Activated CD8-positive, alpha-beta T cell treated with anti-CD3 and anti-CD28 coated beads for 36 hours (primary cell): ENCODE results near the gene SLCO6A1. TPM values are rescaled to one million over a fixed set of nuclear protein-coding genes. Genes with fewer than 3 reads are reported as not detected.
"Not testable (repeated sequence)": the region's sequence is repeated elsewhere in the genome, so short reads cannot be mapped to it uniquely, and the experiment has no call there.

Source experiments
- ATAC-seq: fragments of 200-7000 bp; cut with Tn5 transposase; one replicate; pipeline ENCODE4 v1.10.0; 2021; ENCODE audit warnings: mild to moderate bottlenecking, moderate library complexity
- CTCF ChIA-PET: fragments of 350-600 bp; sonication (Branson Sonifier 250); formaldehyde crosslinking; loops from one replicate; lab custom pipeline; 2021; ENCODE audit warnings: antibody characterized with exemption; lab: Charles Lee
- POLR2A ChIA-PET: fragments of 350-600 bp; sonication (Branson Sonifier 250); formaldehyde crosslinking; loops from one replicate; lab custom pipeline; 2021; ENCODE audit warnings: antibody characterized with exemption; lab: Charles Lee
- DNase-seq: peaks from one replicate; pipeline ENCODE4 v3.0.0-alpha.2; 2020
- H3K27ac Mint-ChIP-seq: one replicate; pipeline ENCODE4 v1.8.0; 2021; ENCODE audit warnings: mild to moderate bottlenecking, mixed read lengths
- H3K27me3 Mint-ChIP-seq: one replicate; pipeline ENCODE4 v1.8.0; 2021; ENCODE audit warnings: mixed read lengths
- H3K36me3 Mint-ChIP-seq: one replicate; pipeline ENCODE4 v1.8.0; 2021; ENCODE audit warnings: low read depth, mixed read lengths
- H3K4me1 Mint-ChIP-seq: one replicate; pipeline ENCODE4 v1.8.0; 2021; ENCODE audit warnings: low read depth, mixed read lengths
- H3K4me3 Mint-ChIP-seq: one replicate; pipeline ENCODE4 v1.8.0; 2021; ENCODE audit warnings: mild to moderate bottlenecking, moderate library complexity, mixed read lengths
- H3K9me3 Mint-ChIP-seq: one replicate; pipeline ENCODE4 v1.8.0; 2021; ENCODE audit warnings: mixed read lengths
- CTCF ChIP-seq: fragments of 200-600 bp; IDR thresholded peaks from one replicate; pipeline ENCODE4 v1.8.0; 2022; ENCODE audit warnings: antibody characterized with exemption, mild to moderate bottlenecking
- intact Hi-C: fragments of 100-400 bp; cut with micrococcal nuclease; formaldehyde crosslinking; loops from one replicate; pipeline ENCODE4 v1.10.0; 2022
- total RNA-seq, 2 experiments: library from RNA; stranded (reverse); gene quantifications; one replicate each; pipeline ENCODE4 v1.2.3, GENCODE V29; 2021

Gene SLCO6A1
- total RNA-seq, 2 experiments from 2014 or later = not detected

- H3K27me3 Mint-ChIP-seq = peaks cover 8% of the 10 kb centered on the region
- POLR2A ChIA-PET = no interaction called here
- CTCF ChIA-PET = interaction anchor here (1.7 kb wide), 1 partner anchor 12 kb away, joined by 3 read pairs; no protein-coding TSS in a partner anchor
- H3K27ac Mint-ChIP-seq = no peak overlapping the region
- intact Hi-C loops = no loop called here
- H3K9me3 Mint-ChIP-seq = peaks cover 6% of the 10 kb centered on the region
- TF ChIP-seq CTCF = no peak
- DNase-seq (no peak), ATAC-seq (no peak)
- no peak overlapping the region for H3K4me3 Mint-ChIP-seq
- H3K4me1 Mint-ChIP-seq = no peaks in the 10 kb centered on the region
- H3K36me3 Mint-ChIP-seq = no peaks in the 10 kb centered on the region
These were observed 24.9 kb upstream of the SLCO6A1 start for GRCh38 chr5:102523541-102524175.

GRCh38 chr5:102511666-102512065, 12.9 kb upstream of the SLCO6A1 start:
- CTCF ChIA-PET = no interaction called here
- Mint-ChIP-seq H3K4me1 (no peaks in the 10 kb centered on the region), H3K27me3 (peaks cover 2% of the 10 kb centered on the region), H3K27ac (no peak overlapping the region), H3K4me3 (no peak overlapping the region), H3K36me3 (no peaks in the 10 kb centered on the region), H3K9me3 (no peaks in the 10 kb centered on the region)
- TF ChIP-seq CTCF = no peak
- ATAC-seq = no peak
- POLR2A ChIA-PET = no interaction called here
- intact Hi-C loops = no loop called here
- DNase-seq = no peak

GRCh38 chr5:102491261-102491914, 7.4 kb downstream of the SLCO6A1 start:
- H3K36me3 Mint-ChIP-seq, H3K4me1 Mint-ChIP-seq, H3K27me3 Mint-ChIP-seq, H3K4me3 Mint-ChIP-seq, H3K27ac Mint-ChIP-seq, POLR2A ChIA-PET, H3K9me3 Mint-ChIP-seq, ATAC-seq, CTCF ChIA-PET, intact Hi-C loops, DNase-seq: not testable (repeated sequence)

GRCh38 chr5:102483736-102484135, 15.1 kb downstream of the SLCO6A1 start:
- CTCF ChIA-PET = no interaction called here
- intact Hi-C loops = no loop called here
- no peak for TF ChIP-seq CTCF

GRCh38 chr5:102481054-102481715, 17.6 kb downstream of the SLCO6A1 start:
- CTCF ChIA-PET = no interaction called here
- no peaks in the 10 kb centered on the region for H3K4me1 Mint-ChIP-seq
- H3K36me3 Mint-ChIP-seq = no peaks in the 10 kb centered on the region
- ATAC-seq (no peak), DNase-seq (no peak)
- no peaks in the 10 kb centered on the region for H3K27me3 Mint-ChIP-seq
- no peak for TF ChIP-seq CTCF
- H3K27ac Mint-ChIP-seq = no peak overlapping the region
- intact Hi-C loops = no loop called here
- POLR2A ChIA-PET = no interaction called here
- H3K9me3 Mint-ChIP-seq = no peaks in the 10 kb centered on the region
- H3K4me3 Mint-ChIP-seq = no peak overlapping the region

More at GRCh38 chr5:102483736-102484135, 15.1 kb downstream of the SLCO6A1 start:
- H3K27ac Mint-ChIP-seq = no peak overlapping the region
- DNase-seq (no peak), ATAC-seq (no peak)
- H3K4me1 Mint-ChIP-seq = no peaks in the 10 kb centered on the region
- H3K27me3 Mint-ChIP-seq = no peaks in the 10 kb centered on the region
- no peak overlapping the region for H3K4me3 Mint-ChIP-seq
- no peaks in the 10 kb centered on the region for H3K9me3 Mint-ChIP-seq
- POLR2A ChIA-PET = interaction anchor here (1.2 kb wide), 1 partner anchor 184 kb away, joined by 3 read pairs; no protein-coding TSS in a partner anchor
- H3K36me3 Mint-ChIP-seq = no peaks in the 10 kb centered on the region
